MV-4-11 (cell line): ENCODE results near the gene MRPL14.
"Not testable (repeated sequence)": the region's sequence is repeated elsewhere in the genome, so short reads cannot be mapped to it uniquely, and the experiment has no call there.

Experiments used
- DNase-seq: peaks from one replicate; lab custom pipeline; 2025; lab: John Stamatoyannopoulos, UW

Gene MRPL14

GRCh38 chr6:44149369-44150012, 22.2 kb upstream of the MRPL14 start:
- DNase-seq: no peak

DNA sequence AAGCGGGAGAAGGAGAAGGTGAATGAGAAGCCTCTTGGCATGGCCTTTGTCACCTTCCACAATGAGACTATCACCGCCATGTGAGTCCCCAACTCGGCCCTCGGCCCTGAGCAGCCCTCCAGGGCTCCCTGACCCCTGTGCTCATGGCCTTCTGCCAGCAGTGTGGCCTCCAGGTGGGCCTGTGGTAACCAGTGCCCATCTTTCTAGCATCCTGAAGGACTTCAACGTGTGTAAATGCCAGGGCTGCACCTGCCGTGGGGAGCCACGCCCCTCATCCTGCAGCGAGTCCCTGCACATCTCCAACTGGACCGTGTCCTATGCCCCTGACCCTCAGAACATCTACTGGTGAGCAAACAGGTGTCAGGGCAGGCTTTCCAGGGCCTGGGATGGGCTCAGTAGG, 21.1 kb upstream of the MRPL14 start:
- no peak for DNase-seq

- no peak for DNase-seq
Observed at GRCh38 chr6:44147256-44147655, 20.0 kb upstream of the MRPL14 start.

- DNase-seq: no peak
Observed at GRCh38 chr6:44146685-44147084, 19.4 kb upstream of the MRPL14 start.

DNA sequence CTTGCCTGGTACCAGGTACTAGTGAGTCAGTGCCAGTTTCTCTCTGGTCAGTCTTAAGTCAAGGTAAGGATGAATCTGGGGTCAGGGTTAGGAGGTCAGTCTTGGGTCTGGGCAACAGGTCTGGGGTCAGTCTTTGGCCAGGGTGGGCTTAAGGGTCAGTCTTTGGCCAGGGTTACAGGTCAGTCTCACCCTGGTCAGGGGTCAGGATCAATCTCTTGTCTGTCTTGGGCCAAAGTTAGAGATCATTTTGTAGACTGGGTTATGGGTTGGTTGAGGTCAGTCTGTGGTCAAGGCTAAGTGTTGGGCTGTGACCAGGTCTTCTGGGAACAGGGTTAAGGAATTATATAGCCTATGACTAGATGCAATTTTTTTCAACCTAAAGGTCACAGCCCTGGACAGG, 18.6 kb upstream of the MRPL14 start:
- no peak for DNase-seq

DNA sequence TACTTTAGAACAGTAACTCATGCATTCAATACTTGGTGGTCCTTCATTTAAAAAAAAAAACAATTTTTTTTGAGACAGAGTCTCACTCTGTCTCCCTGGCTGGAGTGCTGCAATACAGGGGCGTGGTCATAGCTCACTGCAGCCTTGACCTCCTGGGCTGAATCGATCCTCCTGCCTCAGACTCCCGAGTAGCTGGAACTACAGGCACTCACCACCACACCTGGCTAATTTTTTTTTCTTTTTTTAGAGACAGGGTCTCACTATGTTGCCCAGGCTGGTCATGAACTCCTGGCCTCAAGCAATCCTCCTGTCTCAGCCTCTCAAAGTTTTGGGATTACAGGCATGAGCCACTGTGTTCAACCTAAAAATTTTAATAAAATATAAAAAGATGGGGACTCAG, 17.3 kb upstream of the MRPL14 start:
- DNase-seq: not testable (repeated sequence)

- no peak for DNase-seq
Observed at GRCh38 chr6:44143731-44144130, 16.5 kb upstream of the MRPL14 start.

DNA sequence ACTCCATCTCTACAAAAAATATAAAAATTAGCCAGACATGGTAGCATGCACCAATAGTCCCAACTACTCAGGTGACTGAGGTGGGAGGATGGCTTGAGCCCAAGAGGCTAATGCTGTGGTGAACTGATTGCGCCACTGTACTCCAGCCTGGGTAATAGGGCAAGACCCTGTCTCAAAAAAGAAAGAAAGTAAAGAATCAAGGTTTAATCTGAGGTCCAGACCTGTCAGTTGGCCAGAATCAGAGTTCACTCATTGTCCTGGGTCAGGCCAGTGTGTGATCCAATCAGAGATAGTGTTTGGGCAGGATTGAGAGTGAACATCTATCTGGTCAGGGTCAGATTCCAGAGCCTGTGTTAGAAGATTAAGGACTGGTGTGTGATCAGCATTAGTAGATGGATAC, 15.6 kb upstream of the MRPL14 start:
- no peak for DNase-seq

- no peak for DNase-seq
Observed at GRCh38 chr6:44139351-44139743, 12.1 kb upstream of the MRPL14 start.

DNA sequence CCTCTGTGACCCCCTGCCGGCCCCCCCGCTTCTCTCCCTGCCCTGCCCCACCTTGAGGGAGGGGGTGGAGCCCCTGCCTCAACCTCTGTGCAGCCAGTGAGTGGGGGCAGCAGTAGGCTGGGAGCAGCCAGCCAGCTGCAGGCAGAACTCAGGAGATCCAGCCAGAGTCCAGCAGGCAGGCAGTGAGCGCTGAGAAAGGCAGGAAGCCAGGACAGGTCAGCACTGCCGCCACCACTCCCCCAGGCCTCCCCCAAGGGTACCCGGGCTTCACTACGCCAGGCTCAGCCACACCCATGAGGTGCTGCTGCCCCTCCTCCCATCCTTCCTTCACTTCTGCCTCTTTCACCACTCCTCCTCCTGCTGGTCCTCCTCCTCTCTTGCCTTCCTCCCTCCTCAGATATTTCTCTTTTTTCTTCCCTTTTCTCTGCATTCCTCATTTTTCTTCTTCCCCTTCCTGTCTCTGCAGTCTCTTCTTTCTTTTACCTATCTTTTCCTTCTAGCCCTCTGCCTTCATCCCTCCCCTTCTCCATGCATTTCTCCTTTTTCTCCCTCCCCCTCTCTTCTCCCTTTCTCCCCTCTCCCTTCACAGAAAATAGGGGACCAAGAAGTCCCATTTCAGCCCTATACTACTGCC, 11.6 kb upstream of the MRPL14 start:
- DNase-seq: no peak

- no peak for DNase-seq
Observed at GRCh38 chr6:44135875-44136274, 8.6 kb upstream of the MRPL14 start.

GRCh38 chr6:44135173-44135758, 8.0 kb upstream of the MRPL14 start:
- no peak for DNase-seq

DNA sequence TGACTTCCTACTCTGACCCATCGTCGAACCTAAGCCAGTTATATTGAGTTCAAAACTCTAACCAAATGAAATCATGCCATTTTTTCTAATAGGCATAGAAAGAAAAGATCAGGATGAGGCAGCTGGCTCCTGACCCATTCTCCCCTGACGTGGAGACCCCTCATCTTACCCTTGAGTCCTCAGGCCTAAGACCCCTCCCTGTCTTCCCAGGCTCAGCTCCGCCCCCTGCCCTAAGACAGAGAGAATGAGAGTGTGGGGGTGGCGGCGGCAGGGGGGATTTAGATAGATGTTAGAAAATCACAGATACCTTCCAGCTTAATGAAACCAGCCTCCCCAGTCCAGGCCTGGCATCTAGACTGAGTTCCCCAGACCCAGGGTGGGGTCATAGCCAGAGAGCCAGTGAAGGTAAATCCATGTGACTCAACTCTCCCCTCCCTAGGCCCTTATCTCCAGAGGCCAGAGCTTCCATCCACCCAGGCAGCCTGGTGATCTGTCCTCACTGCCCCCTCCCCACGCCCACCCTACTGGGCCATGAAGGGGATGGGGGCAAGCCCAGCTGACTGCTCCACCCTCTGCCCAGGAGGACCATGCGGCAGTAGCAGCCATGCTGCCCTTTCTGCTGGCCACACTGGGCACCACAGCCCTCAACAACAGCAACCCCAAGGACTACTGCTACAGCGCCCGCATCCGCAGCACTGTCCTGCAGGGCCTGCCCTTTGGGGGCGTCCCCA, 6.9 kb upstream of the MRPL14 start:
- DNase-seq: no peak

DNA sequence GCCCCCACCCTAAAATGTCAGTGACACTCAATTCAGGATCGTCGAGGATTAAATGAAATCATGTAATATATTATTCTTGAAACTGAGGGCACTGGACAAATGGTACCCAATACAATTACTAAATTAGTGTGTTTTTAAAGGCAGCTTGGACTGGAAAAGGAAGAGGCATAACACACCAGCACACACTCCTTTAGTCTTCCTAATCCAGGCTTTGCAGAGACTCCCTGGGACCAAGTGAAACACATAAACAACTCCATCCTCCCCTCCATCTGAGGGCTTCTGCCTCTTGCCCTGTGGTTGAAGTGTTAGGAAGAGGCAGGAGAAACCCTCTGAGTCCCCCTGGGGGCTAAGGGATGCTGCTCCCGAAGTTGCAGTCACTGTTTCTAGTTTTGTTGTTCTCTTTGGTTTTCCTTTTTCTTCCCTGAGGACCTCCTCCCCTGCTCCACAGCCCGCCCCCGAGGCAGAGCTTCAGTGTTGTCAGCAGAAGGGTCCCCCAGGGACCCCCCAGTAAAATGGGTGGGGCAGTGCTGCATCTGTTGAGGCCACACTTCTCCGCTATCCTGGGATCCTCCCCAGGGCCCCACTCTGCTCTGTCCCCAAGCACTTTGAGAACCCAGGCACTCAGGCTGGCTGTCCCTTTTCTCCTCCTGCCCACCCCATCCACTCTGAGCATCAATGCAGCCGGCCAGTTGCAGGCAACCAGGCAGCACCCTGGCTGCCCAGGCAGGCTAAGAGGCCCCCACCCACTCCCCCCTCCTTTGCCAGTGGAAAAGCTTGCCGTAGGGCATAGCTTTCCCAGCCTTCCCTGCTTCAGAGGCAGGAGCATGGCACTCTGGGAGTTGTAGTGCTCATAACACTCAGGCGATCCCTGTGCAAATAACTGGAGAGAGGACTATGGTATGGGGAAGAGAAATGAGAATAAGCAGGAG, 6.0 kb upstream of the MRPL14 start:
- DNase-seq: no peak

DNA sequence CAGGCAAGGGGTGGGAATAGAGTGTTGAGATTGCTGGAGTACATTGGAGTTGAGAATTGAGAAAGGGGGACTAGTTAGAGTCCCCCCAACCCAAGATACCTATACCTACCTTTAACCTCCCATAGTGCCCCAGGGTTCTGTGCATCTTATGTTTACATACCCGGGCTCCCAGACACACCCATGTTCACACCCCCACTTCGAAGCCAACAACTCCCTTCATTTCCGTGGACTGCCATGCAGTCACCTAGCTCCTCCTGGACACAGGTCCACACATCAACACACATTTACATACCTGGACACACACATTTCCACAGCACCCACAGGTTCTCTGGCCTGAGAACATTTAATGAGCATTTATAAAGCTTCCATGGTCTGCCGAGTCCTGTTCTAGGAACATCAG, 5.2 kb upstream of the MRPL14 start:
- DNase-seq: no peak

- DNase-seq: no peak
Observed at GRCh38 chr6:44131892-44132291, 4.6 kb upstream of the MRPL14 start.

GRCh38 chr6:44129841-44130322, 2.6 kb upstream of the MRPL14 start:
- no peak for DNase-seq

GRCh38 chr6:44128020-44128917, 1.0 kb upstream of the MRPL14 start:
- DNase-seq: no peak

- DNase-seq: peak; percentile 30
Observed at GRCh38 chr6:44126320-44127149, 717 bp downstream of the MRPL14 start.

- DNase-seq: no peak
Observed at GRCh38 chr6:44123544-44123943, 3.7 kb downstream of the MRPL14 start.
